Loucy (cell line): ENCODE measurements around the gene IP6K3.

Experiments
- H2AFZ ChIP-seq: fragments of 200-600 bp; sonication (generic); 2 replicates; pipeline ENCODE4 v1.6.0; 2016; ENCODE audit warnings: antibody characterized with exemption, mild to moderate bottlenecking, low read length, moderate library complexity
- H3F3A ChIP-seq: fragments of 200-600 bp; 2 replicates; pipeline ENCODE4 v1.6.0; 2016; ENCODE audit warnings: antibody characterized with exemption, low read depth, mild to moderate bottlenecking
- H3K27me3 ChIP-seq: fragments of 200-600 bp; sonication (generic); 2 replicates; pipeline ENCODE4 v1.6.1; 2014; ENCODE audit warnings: low read length, mild to moderate bottlenecking; ENCODE audit not compliant: insufficient read depth, poor library complexity, severe bottlenecking
- H3K36me3 ChIP-seq: fragments of 200-600 bp; sonication (generic); 2 replicates; pipeline ENCODE4 v1.6.1; 2016; ENCODE audit warnings: low read length; ENCODE audit not compliant: insufficient read depth
- H3K4me1 ChIP-seq: fragments of 200-600 bp; sonication (generic); 2 replicates; pipeline ENCODE4 v1.5.1; 2014; ENCODE audit warnings: low read length, mild to moderate bottlenecking; ENCODE audit not compliant: insufficient read depth, poor library complexity, severe bottlenecking
- H3K4me2 ChIP-seq: fragments of 200-600 bp; sonication (generic); 2 replicates; pipeline ENCODE4 v1.6.0; 2014; ENCODE audit warnings: antibody characterized with exemption, low read length, low read depth, mild to moderate bottlenecking; ENCODE audit not compliant: poor library complexity, severe bottlenecking
- H3K4me3 ChIP-seq: fragments of 200-600 bp; sonication (generic); 2 replicates; pipeline ENCODE4 v1.5.1; 2014; ENCODE audit warnings: low read length, mild to moderate bottlenecking, mixed read lengths; ENCODE audit not compliant: poor library complexity, severe bottlenecking
- H3K79me2 ChIP-seq: fragments of 200-600 bp; sonication (generic); 2 replicates; pipeline ENCODE4 v1.6.1; 2014; ENCODE audit warnings: low read length; ENCODE audit not compliant: insufficient read depth
- H3K9ac ChIP-seq: fragments of 200-600 bp; sonication (generic); 2 replicates; pipeline ENCODE4 v1.6.0; 2014; ENCODE audit warnings: mild to moderate bottlenecking, low read depth, low read length, moderate library complexity; ENCODE audit not compliant: poor library complexity, severe bottlenecking
- H3K9me2 ChIP-seq: fragments of 200-600 bp; sonication (generic); replicated peaks from 2 replicates; pipeline ENCODE4 v1.6.1; 2016; ENCODE audit warnings: low read depth, low read length, mixed read lengths
- H3K9me3 ChIP-seq: fragments of 200-600 bp; sonication (generic); 2 replicates; pipeline ENCODE4 v1.6.1; 2014; ENCODE audit warnings: mild to moderate bottlenecking, antibody characterized with exemption, low read length, low read depth; ENCODE audit not compliant: insufficient read depth
- H4K20me1 ChIP-seq: fragments of 200-600 bp; sonication (generic); 2 replicates; pipeline ENCODE4 v1.6.0; 2014; ENCODE audit warnings: antibody characterized with exemption, low read length, mild to moderate bottlenecking; ENCODE audit not compliant: insufficient read depth, poor library complexity, severe bottlenecking
- EZH2phosphoT487 ChIP-seq: fragments of 200-600 bp; IDR thresholded peaks from 2 replicates; pipeline ENCODE4 v1.6.1; 2018; ENCODE audit warnings: antibody characterized with exemption, mild to moderate bottlenecking, moderate library complexity, borderline replicate concordance
- TF ChIP-seq, protein P1 (sequence below): fragments of 200-600 bp; sonication (generic); conservative IDR thresholded peaks from 2 replicates; pipeline ENCODE4 v1.5.1; 2014; ENCODE audit warnings: mild to moderate bottlenecking, antibody characterized with exemption, low read length

The IP6K3 gene

DNA sequence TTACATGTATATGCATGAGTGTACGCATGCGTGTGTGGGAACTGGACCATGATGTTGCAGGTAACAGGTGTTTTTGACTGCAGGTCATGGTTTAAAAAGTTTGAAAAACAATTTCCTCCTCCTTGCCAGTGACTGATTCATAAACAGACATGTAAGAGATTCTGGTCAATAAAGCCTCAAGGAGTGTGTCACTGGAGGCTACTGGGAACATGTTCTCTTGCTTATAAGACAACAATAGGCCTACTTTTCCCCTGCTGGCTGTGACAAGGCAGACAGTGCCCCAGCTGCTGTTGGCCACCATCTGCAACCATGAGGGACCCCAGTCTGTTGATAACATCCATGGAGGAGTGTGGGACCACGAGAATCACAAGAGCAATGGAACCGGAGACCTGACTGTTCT, 29.5 kb upstream of the IP6K3 start:
- no peaks in the 10 kb centered on the region for H3K4me1 ChIP-seq
- H3K79me2 ChIP-seq = no peaks in the 10 kb centered on the region
- no peaks in the 10 kb centered on the region for H4K20me1 ChIP-seq
- no peaks in the 10 kb centered on the region for H3F3A ChIP-seq
- TF ChIP-seq, protein P1, sequence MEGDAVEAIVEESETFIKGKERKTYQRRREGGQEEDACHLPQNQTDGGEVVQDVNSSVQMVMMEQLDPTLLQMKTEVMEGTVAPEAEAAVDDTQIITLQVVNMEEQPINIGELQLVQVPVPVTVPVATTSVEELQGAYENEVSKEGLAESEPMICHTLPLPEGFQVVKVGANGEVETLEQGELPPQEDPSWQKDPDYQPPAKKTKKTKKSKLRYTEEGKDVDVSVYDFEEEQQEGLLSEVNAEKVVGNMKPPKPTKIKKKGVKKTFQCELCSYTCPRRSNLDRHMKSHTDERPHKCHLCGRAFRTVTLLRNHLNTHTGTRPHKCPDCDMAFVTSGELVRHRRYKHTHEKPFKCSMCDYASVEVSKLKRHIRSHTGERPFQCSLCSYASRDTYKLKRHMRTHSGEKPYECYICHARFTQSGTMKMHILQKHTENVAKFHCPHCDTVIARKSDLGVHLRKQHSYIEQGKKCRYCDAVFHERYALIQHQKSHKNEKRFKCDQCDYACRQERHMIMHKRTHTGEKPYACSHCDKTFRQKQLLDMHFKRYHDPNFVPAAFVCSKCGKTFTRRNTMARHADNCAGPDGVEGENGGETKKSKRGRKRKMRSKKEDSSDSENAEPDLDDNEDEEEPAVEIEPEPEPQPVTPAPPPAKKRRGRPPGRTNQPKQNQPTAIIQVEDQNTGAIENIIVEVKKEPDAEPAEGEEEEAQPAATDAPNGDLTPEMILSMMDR = no peak
- no peak for TF ChIP-seq EZH2phosphoT487
- H3K9ac ChIP-seq = no peak overlapping the region
- H3K36me3 ChIP-seq = peaks cover 79% of the 10 kb centered on the region; the same call in 1 of the 2 replicates
- H2AFZ ChIP-seq = no peak overlapping the region
- no peaks in the 10 kb centered on the region for H3K27me3 ChIP-seq
- no peaks in the 10 kb centered on the region for H3K9me3 ChIP-seq
- no peak overlapping the region for H3K4me2 ChIP-seq
- H3K9me2 ChIP-seq = no peaks in the 10 kb centered on the region
- H3K4me3 ChIP-seq = no peak overlapping the region

DNA sequence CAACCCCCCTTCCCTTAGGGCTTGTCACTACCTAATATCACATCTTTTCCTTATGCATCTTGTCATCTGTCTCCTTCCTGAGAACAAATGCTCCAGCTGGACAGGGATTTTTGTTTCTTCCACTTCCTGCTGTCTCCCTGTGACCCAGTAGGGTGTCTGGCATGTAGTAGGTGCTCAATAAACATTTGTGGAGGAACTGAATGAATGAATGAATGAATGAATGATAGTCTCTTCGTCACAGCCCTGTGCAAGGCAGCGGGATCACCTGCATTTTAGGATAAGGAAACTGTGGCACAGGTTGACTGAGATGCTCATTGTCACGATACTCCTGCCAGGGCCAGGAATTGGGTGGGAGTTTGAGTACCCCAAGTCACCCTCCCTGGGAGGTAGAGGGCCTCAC, 28.1 kb upstream of the IP6K3 start:
- Histone ChIP-seq H3K4me3 (no peak overlapping the region), H3K9ac (no peak overlapping the region), H3K27me3 (no peaks in the 10 kb centered on the region), H3K9me3 (no peaks in the 10 kb centered on the region), H3K36me3 (peaks cover 65% of the 10 kb centered on the region; the same call in 1 of the 2 replicates), H3F3A (no peaks in the 10 kb centered on the region), H4K20me1 (no peaks in the 10 kb centered on the region), H3K79me2 (no peaks in the 10 kb centered on the region), H3K9me2 (no peaks in the 10 kb centered on the region), H2AFZ (no peak overlapping the region), H3K4me2 (no peak overlapping the region), H3K4me1 (no peaks in the 10 kb centered on the region)
- TF ChIP-seq, protein P1 = no peak
- TF ChIP-seq EZH2phosphoT487 = no peak

DNA sequence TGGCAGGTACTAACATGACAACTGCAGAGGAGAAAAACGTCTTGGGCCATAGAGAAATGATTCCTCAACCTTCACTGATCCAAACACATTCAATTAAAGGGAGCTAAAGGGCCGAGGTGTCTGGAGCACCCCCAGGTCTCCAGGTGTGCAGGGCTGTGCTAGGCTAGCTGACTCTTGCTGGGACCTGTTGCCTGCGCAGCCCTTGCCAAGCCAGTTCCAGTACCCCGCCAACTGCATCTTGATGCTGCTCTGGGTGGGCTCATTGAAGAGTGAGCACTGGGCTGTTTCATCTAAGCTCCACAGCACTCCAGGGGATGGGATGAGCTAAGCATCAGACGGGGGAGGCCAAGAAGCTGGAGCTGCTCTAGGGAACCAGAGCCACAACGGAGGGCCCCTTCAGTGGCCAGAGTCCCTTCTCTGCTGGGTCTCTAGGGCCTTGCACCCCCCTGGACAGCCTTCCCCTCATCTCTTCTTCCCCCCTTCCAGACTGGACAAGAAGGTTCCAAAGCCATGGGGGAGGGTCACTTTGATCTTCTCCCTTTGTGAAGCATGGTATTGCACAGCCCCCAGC, 26.3 kb upstream of the IP6K3 start:
- Histone ChIP-seq H3K36me3 (peaks cover 48% of the 10 kb centered on the region; the same call in 1 of the 2 replicates), H3K9ac (no peak overlapping the region), H3F3A (no peaks in the 10 kb centered on the region), H3K9me3 (no peaks in the 10 kb centered on the region), H3K4me2 (no peak overlapping the region), H3K4me3 (no peak overlapping the region), H3K9me2 (no peaks in the 10 kb centered on the region), H3K79me2 (no peaks in the 10 kb centered on the region), H3K27me3 (no peaks in the 10 kb centered on the region), H3K4me1 (no peaks in the 10 kb centered on the region), H4K20me1 (no peaks in the 10 kb centered on the region), H2AFZ (no peak overlapping the region)
- TF ChIP-seq EZH2phosphoT487 = no peak
- TF ChIP-seq, protein P1 = no peak
